Activated naive CD4-positive, alpha-beta T cell (primary cell): ENCODE measurements around the gene ACER3.
"Not testable (repeated sequence)": the region's sequence is repeated elsewhere in the genome, so short reads cannot be mapped to it uniquely, and the experiment has no call there.

ENCODE experiments used
- DNase-seq, 4 experiments: peaks; one replicate each; lab custom pipeline; 2025; lab: John Stamatoyannopoulos, UW

ACER3 gene

DNA sequence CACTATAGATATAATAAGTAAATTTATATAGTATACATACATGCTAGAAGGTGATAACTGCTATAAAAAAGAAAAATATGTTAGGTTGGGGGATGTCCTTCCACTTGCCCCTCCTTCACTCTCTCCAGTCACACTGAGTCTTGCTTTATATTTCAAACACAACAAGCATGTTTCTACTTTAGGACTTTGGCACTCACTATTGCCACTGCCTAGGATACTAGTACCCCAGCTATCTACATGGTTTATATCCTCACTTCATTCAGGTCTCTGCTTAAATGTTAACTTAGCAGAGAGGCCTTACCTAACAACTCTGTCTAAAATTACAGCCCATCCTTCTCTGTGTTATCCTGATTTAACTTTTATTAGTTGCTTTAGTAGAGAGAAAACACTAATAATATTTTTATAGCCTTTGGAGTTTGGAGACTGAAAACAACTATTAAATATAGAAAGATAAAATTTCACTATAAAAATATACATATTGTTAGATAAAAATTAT is 134.4 kb downstream of the ACER3 start:
- DNase-seq, result no peak

DNA sequence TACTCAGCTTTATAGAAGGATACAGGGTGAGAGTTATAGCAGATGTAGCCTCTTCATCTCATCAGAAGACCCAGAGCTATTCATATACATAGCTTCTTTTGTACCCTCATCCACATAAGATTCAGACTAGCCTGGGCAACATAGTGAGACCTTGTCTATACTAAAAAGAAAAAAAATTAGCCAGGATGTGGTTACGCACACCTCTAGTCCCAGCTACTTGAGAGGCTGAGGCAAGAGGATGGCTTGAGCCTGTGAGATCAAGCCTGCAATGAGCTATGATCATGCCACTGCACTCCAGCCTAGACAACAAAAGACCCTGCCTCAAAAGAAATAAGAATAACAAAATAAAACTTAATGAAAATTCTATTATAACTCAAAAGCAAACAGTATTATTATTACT is 136.8 kb downstream of the ACER3 start:
- no peak for DNase-seq

DNA sequence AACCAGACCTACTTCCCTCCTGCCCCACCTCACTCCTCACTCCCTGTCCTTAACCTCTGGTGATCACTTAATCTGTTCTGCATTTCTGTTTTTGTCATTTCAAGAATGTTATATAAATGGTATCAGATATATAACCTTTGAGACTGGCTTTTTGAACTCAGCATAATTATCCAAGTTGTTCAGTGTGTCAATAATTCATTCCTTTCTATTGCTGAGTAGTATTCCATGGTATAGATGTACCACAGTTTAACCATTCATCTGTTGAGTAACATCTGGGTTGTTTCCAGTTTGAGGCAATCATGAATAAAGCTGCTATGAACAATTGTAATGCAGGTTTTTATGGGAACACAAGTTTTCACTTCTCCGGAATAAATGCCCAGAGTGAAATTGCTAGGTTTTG is 138.9 kb downstream of the ACER3 start:
- no peak for DNase-seq

DNA sequence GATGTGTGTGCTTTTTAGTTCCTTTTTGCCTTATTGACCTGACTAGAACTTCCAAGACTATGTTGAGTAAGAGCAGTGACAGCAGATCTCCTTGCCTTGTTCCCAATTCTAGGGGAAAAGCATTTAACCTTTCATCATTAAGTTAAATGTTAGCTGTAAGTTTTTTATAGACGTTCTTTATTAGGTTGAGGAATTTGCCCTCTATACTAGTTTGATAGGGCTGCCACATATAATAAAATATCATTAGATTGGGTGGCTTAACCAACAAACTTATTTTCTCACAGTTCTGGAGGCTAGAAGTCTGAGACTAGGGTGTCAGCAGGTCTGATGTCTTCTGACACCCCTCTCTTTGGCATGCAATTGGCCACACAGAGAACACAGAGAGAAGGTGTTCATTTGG is 140.9 kb downstream of the ACER3 start:
- DNase-seq, result no peak

DNA sequence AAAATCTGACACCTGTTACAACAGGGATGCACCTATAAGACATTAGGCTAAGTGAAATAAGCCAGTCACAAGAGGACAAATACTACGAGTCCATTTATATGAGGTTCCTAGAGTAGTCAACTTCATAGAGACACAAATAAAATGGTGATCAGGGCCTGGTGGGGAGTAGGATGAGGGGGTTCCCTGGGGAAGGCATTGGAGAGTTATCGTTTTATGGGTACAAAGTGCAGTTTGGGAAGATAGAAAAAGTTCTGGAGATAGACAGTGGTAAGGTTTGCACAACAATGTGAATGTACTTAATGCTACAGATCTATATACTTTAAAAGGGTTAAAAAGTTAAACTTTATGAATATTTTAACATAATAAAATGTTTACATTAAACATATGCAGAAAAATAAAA is 142.1 kb downstream of the ACER3 start:
- DNase-seq, result no peak

DNA sequence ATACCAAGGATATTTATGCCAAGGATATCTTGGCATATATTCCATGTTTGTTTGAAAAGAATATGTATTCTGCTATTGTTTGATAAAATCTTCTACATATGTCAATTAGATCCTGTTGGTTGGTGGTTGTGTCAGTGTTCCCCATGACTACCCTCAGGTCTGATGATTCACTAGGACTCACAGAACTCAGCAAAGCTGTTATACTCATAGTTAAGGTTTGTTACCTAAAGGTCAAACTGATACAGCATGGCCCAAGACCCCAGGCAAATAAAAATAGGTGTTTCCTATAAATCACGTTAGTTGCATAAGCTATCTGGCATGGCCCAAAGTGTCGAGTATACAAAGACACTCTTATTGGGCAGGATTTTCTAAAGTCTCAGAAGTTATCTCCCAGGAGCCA is 143.2 kb downstream of the ACER3 start:
- DNase-seq, result no peak

DNA sequence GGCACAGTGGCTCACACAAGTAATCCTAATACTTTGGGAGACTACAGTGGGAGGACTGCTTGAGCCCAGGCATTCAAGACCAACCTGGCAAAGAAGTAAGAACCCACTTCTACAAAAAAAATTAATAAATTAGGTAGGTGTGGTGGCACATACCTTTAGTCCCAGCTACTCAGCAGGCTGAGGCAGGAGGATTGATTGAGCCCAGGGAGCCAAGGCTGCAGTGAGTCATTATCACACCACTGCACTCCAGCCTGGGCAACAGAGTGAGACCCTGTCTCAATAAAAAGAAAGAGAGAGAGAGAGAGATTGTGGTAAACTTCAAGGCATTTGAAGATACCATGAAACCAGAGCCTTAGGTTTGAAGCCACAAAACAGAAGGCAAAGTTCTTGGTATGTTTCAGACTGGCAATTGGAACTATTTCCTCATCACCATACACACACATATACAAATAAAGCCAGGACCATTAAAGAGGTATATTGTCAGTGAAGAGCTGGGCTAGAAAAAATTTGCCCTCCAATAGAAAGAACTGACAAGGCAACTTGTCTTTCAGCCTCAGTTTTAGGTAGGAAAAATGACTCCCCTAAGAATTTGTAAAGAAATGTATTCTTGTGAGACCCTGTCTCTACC is 148.9 kb downstream of the ACER3 start:
- no peak for DNase-seq

DNA sequence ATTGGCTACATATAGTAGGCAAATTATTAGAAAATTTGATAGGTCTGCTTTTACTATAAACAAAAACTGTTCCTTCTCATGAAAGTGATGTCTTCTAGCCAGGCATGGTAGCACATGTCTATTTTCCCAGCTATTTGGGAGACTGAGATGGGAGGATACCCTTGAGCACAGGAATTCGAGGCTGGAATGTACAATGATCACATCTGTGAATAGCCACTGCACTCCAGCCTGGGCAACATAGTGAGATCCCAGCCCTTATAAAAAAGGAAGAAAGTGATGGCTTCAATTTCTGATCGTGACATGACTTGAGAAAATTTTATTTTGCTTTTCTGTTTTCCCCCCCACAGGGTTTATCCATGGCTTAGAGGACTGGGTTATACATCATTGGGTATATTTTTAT is 154.0 kb downstream of the ACER3 start:
- DNase-seq, result no peak

DNA sequence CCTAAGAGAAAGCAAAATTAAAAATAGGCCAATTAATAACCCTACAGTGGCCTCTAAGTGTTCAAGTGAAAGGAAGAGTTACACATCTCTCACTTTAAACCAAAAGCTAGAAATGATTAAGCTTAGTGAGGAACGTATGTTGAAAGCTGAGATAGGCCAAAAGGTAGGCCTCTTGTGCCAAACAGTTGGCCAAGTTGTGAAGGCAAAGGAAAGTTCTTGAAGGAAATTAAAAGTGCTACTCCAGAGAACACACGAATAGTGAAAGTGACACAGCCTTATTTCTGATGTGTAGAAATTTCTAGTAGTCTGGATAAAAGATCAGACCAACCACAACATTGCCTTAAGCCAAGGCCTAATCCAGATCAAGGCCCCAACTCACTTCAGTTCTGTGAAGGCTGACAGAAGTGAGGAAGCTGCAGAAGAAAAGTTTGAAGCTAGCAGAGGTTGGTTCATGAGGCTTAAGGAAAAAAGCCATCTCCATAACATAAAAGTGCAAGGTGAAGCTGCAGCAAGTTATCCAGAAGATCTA is 157.7 kb downstream of the ACER3 start:
- not testable (repeated sequence) for DNase-seq

DNA sequence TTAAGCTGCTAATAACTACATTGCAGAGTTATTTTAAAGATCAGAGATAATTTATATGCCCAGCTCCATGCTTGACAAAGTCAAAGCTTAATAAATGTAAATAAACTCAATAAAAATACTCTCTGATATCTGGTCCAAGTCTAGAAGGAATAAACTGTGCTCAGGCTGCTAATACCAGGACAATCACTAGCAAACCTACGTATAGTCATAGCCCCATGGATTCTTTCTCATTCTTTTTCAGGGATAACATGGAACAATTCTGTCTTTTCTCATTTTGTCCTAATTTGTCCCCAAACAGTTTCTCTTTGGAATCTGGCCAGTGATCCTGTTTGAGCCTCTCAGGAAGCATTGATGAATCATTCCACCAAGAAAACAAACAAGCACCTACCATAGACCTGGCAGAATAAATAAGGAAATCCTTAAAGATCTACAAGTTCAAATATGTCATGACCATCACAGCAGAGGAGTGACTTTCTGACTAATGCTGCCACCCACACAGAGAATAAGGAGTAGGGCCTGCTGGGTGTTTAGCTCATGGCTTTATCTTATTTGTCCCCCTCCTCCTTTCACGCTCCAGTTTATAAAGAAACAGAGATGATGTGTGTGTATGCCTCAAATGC is 159.4 kb downstream of the ACER3 start:
- no peak for DNase-seq

DNA sequence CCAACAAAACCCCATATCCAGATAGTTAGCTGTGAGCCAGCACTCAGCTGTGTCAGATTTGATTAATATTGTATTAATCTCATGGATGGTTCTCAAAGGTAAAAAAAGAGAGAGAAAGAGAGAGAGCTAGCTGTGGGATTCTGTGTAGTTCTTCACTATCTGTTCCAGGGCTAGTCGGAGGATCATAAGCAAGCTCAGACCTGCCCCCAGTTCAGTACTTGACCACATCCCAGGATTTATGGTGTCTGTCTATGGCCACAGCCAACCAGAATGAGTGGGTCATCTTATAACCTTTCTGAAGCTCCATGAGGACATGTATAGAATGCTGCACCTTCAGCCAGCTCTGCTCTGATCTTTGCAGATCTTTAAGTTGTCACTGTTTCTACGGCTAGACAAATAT is 160.0 kb downstream of the ACER3 start:
- DNase-seq, result no peak

DNA sequence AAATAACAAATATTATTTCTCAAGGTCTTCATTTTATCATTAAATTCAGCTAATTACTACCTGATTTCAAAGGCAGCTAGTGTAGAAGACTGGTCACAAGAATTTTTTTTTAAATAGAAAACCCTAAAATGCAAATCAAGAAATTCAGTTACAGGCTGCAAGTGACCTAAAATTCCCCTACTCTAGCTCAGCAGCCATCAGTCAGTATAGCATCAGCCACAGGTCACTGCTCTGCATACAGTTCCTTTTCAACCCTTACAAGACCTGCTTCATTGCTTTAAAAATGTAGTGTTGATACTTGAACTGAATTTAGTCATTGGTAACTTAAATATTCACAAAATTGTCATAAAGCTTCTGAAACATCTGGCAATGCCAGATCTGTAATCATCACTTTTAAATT is 164.0 kb downstream of the ACER3 start:
- no peak for DNase-seq

DNA sequence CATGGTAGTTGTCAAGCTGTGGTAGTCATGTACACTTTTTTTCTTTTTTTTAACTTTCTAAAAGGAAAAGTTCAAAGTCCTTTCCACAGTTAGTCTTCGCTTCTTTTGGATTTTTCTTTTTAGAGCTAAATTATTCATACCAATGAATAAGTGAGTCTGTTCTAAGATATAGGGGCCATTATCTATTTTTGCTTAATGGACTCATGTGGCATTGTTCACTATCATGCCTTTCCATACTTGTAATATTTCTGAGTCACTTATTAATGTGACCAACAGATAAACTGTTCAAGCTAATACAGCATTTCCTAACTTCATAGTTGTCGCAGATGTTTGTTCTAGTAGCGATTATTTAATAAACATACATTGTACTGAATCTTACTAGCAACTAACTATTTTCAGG is 165.5 kb downstream of the ACER3 start:
- DNase-seq, result no peak

DNA sequence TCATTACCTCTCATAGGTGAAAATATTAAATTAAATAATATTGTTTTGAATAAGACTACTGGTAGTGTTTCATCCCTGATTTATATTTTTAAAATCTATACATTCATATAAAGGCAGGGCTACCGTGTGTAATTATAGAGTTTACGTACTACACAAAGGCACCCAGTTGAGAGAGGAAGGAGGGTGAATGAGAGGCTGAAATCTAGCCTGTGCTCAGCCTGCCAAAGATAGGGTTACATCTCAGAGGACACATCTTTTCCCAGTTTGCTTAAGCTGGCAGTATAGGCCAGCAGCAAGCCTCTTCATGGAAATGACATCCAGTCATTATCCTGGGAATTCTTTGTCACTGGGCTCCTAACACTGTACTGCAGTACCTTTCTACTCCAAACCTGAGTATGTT is 166.0 kb downstream of the ACER3 start:
- no peak for DNase-seq

DNA sequence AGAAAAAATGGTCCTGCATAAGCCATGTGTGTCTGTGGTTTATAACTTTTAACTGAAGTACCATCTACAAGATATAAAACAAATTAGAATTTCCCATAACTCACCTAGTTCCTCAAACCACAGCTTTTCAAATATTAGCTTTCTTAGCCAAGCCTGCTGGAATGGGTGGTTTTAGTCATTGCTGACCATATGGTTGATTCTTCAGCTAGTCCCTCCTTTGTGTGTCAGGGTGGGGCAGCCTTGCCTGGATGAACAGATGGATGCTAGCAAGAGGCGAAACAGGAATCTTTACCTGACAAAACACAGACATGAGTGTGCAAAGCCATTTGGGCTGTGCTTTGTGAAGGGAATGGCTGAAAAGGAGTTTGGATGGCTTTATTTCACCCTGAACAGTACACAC is 166.6 kb downstream of the ACER3 start:
- DNase-seq, result no peak

DNA sequence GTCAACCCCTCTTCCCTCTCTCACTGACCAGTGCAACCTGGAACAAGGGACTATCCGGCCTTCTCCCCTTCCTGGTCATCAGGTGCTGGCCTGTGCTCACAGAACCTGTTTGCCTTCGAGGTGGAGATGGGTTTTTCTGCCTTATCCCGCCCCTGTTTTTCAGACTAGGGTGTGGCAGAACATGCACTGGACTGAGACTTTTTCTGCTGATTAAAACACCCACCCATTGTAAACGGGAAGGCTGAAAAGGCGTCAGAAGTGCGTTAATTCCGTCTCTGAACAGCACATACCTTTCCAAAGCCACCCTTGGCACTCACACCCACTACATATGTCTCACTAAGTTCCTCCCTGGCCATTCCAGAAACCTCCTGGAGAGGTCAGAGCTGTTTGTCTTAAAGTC is 169.1 kb downstream of the ACER3 start:
- DNase-seq, result no peak

DNA sequence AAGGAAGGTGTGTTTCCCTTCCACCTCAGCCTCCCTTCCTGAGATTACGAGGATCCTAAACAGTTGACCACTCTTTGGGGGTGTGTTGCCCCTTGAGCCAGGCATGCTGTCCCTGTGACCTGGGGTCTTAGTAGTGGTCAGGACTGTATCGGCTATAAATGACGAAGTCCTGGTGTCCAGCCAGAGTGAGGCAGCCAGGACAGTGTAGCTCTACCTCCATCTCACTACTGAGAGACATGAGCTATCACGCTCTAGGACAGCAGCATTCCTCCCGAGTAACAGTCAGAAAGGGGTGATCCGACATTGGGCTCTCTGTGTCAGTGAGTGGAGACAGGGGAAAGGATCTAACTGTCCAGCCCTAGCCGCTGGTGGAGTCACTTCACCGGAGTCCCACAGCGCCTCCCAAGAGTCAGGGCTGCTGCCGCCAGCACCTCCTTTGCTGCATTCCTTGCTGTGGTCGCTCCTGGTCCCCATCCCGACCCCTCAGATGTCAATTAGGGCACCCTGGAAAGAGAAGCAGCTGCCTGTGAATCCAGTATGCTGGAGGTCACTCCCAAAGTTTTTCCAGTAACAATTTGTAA is 170.2 kb downstream of the ACER3 start:
- DNase-seq, result no peak

DNA sequence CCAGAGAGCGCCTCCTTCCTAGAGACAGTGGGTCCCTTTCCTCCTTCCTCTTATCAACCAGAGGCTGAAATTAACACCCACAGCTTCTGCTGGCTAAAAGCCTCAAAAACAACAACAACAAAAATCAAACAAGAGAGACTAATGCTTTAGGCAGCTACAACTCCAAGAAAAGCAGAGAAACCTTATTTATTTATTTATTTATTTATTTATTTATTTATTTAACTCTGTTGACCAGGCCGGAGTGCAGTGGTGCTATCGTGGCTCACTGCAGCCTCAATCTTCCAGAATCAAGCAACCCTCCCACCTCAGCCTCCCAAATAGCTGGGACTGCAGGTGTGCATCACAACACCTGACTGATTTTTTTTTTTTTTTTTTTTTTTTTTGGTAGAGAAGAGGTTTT is 170.9 kb downstream of the ACER3 start:
- DNase-seq, result no peak

DNA sequence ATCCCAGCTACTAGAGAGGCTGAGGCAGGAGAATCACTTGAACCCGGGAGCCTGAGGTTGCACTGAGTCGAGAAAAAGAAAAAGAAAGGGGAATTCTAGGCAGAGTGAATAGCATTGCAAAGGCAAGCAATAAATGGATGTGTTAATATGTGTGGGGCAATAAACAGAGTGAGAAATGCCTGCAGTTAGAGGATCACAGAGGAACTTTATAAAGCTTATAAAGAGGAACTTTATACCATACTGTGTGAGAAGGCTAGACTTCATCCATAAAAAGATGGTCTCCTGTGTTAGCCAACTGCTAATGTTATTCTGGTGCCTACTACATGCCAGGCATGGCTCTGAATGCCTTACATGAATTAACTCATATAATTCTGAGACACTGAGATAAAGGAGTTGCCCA is 174.3 kb downstream of the ACER3 start:
- no peak for DNase-seq

DNA sequence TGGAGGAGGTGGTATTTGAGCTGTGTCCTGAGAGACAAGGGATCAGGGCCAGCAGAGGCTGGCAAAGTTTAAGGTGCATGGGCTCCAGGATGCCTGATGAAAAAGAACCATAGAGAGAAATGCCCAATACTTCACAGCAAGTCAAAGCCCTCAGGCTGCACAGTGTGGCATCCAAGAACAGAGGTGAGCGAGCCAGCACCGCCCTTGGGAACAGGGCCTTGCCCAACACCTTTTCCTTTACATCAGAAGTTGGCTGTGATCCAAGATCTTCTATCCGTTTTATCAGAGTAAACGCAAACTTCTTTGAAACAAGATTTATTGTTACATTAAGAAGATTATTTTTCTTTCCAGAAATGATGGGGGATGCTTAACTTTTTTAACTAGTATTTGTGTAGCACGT is 174.9 kb downstream of the ACER3 start:
- DNase-seq, result no peak

DNA sequence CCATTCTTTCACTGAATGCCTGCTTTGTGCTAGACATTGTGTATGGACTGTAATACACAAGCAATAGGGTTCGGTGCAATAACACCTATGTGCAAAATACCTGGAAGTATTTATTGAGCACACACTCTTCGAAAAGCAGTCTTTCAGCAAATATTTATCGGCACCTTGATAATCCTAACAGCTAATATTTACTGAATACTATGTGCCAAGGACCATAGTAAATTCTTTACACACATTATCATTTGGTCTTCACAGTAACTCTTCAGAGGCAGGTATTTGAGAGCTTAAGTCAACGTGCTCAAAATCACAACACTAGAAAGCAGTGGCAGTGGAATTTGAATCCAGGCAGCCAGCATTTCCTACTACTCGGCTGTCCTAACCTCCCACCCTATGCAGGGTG is 175.7 kb downstream of the ACER3 start:
- no peak for DNase-seq

DNA sequence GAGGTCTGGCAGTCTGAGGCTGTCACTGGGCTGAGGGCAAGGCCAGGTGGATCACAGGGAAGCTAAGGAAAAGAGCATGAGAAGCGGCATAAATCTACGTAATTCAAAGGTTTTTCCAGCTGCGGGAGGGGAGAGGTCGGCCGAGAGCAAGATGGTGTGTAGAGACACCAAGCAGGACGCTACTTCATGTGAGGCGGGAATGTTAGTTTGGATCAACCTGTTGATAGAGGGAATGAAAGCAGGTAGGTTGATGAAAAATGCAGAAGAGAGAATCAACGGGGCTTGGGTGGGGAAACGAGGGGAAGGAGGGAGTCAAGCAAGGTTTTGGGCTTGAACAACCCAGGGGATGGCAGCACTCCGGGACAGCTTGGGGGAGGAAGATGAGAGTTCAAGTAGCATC is 176.3 kb downstream of the ACER3 start:
- DNase-seq, result no peak

DNA sequence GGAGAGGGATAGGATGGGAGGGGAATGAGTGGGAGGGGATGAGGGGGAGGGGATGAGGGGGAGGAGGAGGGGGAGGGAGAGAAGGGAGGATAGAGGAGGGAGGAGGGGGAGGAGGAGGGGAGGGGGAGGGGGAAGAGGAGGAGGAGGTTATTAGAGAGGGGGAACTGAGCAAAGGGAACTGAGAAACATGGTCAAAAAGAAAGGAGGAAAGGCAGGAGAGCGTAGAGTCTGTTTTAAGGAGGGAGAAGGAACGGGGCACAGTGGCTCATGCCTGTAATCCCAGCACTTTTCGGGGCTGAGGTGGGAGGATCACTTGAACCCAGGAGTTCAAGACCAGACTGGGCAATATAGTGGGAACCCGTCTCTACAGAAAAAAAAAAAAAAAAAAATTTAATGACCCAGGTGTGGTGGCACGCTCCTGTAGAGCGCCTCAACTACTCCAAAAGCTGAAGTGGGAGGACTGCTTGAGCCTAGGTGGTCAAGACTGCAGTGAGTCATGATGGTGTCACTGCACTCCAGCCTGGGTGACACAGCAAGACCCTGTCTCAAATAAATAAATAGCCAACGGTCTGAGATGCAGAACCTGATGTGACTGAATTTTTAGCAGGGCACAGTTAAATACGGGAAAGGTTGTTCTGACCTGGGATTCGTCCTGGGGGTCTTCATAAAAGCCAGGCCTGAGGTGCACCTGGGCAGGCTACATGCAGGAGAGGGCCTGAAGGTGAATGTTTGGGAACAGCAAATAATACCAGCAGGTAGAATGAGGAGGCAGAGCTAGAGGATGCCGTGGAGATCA is 177.5 kb downstream of the ACER3 start:
- no peak for DNase-seq
